Measurements from ENCODE around the gene RETREG1. TPM values are rescaled to one million over a fixed set of nuclear protein-coding genes. Genes with fewer than 3 reads are reported as not detected.

The RETREG1 gene
- total RNA-seq = 23.8 and 24.6 TPM in 2 replicates
- 24.0 and 24.3 TPM in 2 replicates for polyA plus RNA-seq

- no peaks in the 10 kb centered on the region for H3K36me3 ChIP-seq (replicated peaks; ENCODE audit: insufficient read depth, low read depth)
- no peaks in the 10 kb centered on the region for H3K9me2 ChIP-seq (replicated peaks; ENCODE audit: insufficient read depth)
- peak within 1 kb of the TSS; percentile 96 for H2AFZ ChIP-seq
- H3K4me2 ChIP-seq = peak within 1 kb of the TSS; percentile 97
- DNase-seq (ENCODE audit: low spot score) = peak; percentile 80
- TF ChIP-seq CTCF (IDR thresholded peaks at IDR 0.05; ENCODE audit: poor library complexity) = no peak
- no peak for TF ChIP-seq EZH2 (IDR thresholded peaks at IDR 0.05; ENCODE audit: borderline replicate concordance)
- TF ChIP-seq EZH2phosphoT487 (IDR thresholded peaks at IDR 0.05; ENCODE audit: low read depth, severe bottlenecking, unreplicated experiment) = no peak
- peaks cover 19% of the 10 kb centered on the region for H3K27me3 ChIP-seq
- peaks cover 2% of the 10 kb centered on the region for H3K79me2 ChIP-seq
- no peaks in the 10 kb centered on the region for H4K20me1 ChIP-seq (ENCODE audit: insufficient read depth, poor library complexity, severe bottlenecking)
- H3K4me3 ChIP-seq = peak within 1 kb of the TSS; percentile 88
- H3K4me1 ChIP-seq (ENCODE audit: insufficient read depth) = peaks cover 6% of the 10 kb centered on the region
- H3K9me3 ChIP-seq (ENCODE audit: low read depth) = no peaks in the 10 kb centered on the region
- WGBS (ENCODE audit: low lambda C conversion rate, missing lambda C conversion rate) = under 1% methylated on average over 49 of the region's 86 CpGs
- H3K27ac ChIP-seq = peak within 1 kb of the TSS; percentile 66
Measured at GRCh38 chr5:16616536-16617273, at the start of gene RETREG1. TSS of gene RETREG1 (minus strand) at chr5:16616997. CDS start at chr5:16616971, 26 bp downstream.

- H3K79me2 ChIP-seq = no peaks in the 10 kb centered on the region
- H3K36me3 ChIP-seq (replicated peaks; ENCODE audit: insufficient read depth, low read depth) = no peaks in the 10 kb centered on the region
- H3K9me2 ChIP-seq (replicated peaks; ENCODE audit: insufficient read depth) = no peaks in the 10 kb centered on the region
- H3K27me3 ChIP-seq = no peaks in the 10 kb centered on the region
- no peaks in the 10 kb centered on the region for H3K9me3 ChIP-seq (ENCODE audit: low read depth)
- no peak overlapping the region for H3K4me2 ChIP-seq
- H2AFZ ChIP-seq = no peak overlapping the region
- no peaks in the 10 kb centered on the region for H3K4me1 ChIP-seq (ENCODE audit: insufficient read depth)
- TF ChIP-seq CTCF (IDR thresholded peaks at IDR 0.05; ENCODE audit: poor library complexity) = no peak
- TF ChIP-seq EZH2 (IDR thresholded peaks at IDR 0.05; ENCODE audit: borderline replicate concordance) = no peak
- TF ChIP-seq EZH2phosphoT487 (IDR thresholded peaks at IDR 0.05; ENCODE audit: low read depth, severe bottlenecking, unreplicated experiment) = no peak
- DNase-seq (ENCODE audit: low spot score) = no peak
- H3K27ac ChIP-seq = no peak overlapping the region
- no peaks in the 10 kb centered on the region for H4K20me1 ChIP-seq (ENCODE audit: insufficient read depth, poor library complexity, severe bottlenecking)
- WGBS (ENCODE audit: low lambda C conversion rate, missing lambda C conversion rate) = 86% methylated on average over 19 of the region's 19 CpGs
- H3K4me3 ChIP-seq = no peak overlapping the region
Measured at GRCh38 chr5:16666130-16666882, 49.5 kb upstream of the RETREG1 start.

GRCh38 chr5:16665601-16666000 lies 48.8 kb upstream of the RETREG1 start:
- 56% methylated on average over 3 of the region's 3 CpGs for WGBS (ENCODE audit: low lambda C conversion rate, missing lambda C conversion rate)
- H3K79me2 ChIP-seq = no peaks in the 10 kb centered on the region
- no peak overlapping the region for H3K27ac ChIP-seq
- no peak overlapping the region for H3K4me3 ChIP-seq
- H3K4me1 ChIP-seq (ENCODE audit: insufficient read depth) = no peaks in the 10 kb centered on the region
- H4K20me1 ChIP-seq (ENCODE audit: insufficient read depth, poor library complexity, severe bottlenecking) = no peaks in the 10 kb centered on the region
- H3K9me3 ChIP-seq (ENCODE audit: low read depth) = no peaks in the 10 kb centered on the region
- no peaks in the 10 kb centered on the region for H3K27me3 ChIP-seq
- H3K9me2 ChIP-seq (replicated peaks; ENCODE audit: insufficient read depth) = no peaks in the 10 kb centered on the region
- H3K36me3 ChIP-seq (replicated peaks; ENCODE audit: insufficient read depth, low read depth) = no peaks in the 10 kb centered on the region
- no peak for DNase-seq (ENCODE audit: low spot score)
- H3K4me2 ChIP-seq = no peak overlapping the region
- TF ChIP-seq EZH2 (IDR thresholded peaks at IDR 0.05; ENCODE audit: borderline replicate concordance) (no peak), EZH2phosphoT487 (IDR thresholded peaks at IDR 0.05; ENCODE audit: low read depth, severe bottlenecking, unreplicated experiment) (no peak), CTCF (IDR thresholded peaks at IDR 0.05; ENCODE audit: poor library complexity) (no peak)
- H2AFZ ChIP-seq = no peak overlapping the region
